HCT116 (cell line): ENCODE measurements around the gene UBXN10. TPM values are rescaled to one million over a fixed set of nuclear protein-coding genes. Genes with fewer than 3 reads are reported as not detected.

Source experiments
- ATAC-seq: fragments of 200-7000 bp; cut with Tn5 transposase; 2 replicates; pipeline ENCODE4 v1.9.1; 2020; ENCODE audit warnings: mild to moderate bottlenecking, moderate library complexity
- BruUV-seq: library from RNA; stranded (reverse); fragments of 400-500 nt; replicated peaks from 2 replicates; lab custom pipeline; 2021; lab: Mats Ljungman, UMichigan
- CTCF ChIA-PET: fragments of 300-600 bp; sonication (Branson Sonifier 250); formaldehyde crosslinking; loops from one replicate; lab custom pipeline; 2021; ENCODE audit warnings: antibody characterized with exemption; lab: Charles Lee
- POLR2A ChIA-PET: fragments of 300-600, 350-600 bp; sonication (Branson Sonifier 250); formaldehyde crosslinking; loops from one replicate; lab custom pipeline; 2021; ENCODE audit warnings: antibody characterized with exemption; lab: Charles Lee
- RAD21 ChIA-PET, 2 experiments: fragments of 300-600 bp; sonication (Branson Sonifier 250); formaldehyde crosslinking; loops; one replicate each; lab custom pipeline; 2023; ENCODE audit warnings: low total read pairs in 2 of 2; ENCODE audit not compliant: uncharacterized antibody in 2 of 2, unreplicated experiment in 2 of 2, low non-redundant PET in 1 of 2; lab: Charles Lee
- DNase-seq: peaks from one replicate; pipeline ENCODE4 v3.0.0-alpha.2; 2010; ENCODE audit warnings: low read depth, low spot score
- H2AFZ ChIP-seq: fragments of 200-600 bp; shearing (Covaris generic), sonication (generic); 2 replicates; pipeline ENCODE4 v1.6.1; 2017; ENCODE audit warnings: low read depth, mixed run types, mixed read lengths, antibody characterized with exemption, low read length; ENCODE audit not compliant: poor library complexity, severe bottlenecking
- H3K27ac ChIP-seq: 2 replicates; pipeline ENCODE4 v1.5.1; 2012; ENCODE audit warnings: low read depth, low read length
- H3K27me3 ChIP-seq: fragments of 200-600 bp; sonication (generic); 2 replicates; pipeline ENCODE4 v1.6.1; 2016; ENCODE audit warnings: mixed run types, low read length, mixed read lengths; ENCODE audit not compliant: insufficient read depth
- H3K36me3 ChIP-seq, 2 experiments: fragments of 200-500 bp in 1 of 2; fragments of 200-600 bp in 1 of 2; sonication (Bioruptor generic) in 1 of 2; sonication (generic) in 1 of 2; 2 replicates each; pipeline versions ENCODE4 v1.5.1 to v1.6.1; 2014 to 2016; ENCODE audit warnings: low read length in 2 of 2, inconsistent platforms in 1 of 2, mixed read lengths in 1 of 2, mixed run types in 1 of 2; ENCODE audit not compliant: insufficient read depth in 2 of 2, control insufficient read depth in 1 of 2
- H3K4me1 ChIP-seq, 2 experiments: fragments of 200-600 bp in 1 of 2; sonication (generic) in 1 of 2; 2 replicates each; pipeline versions ENCODE4 v1.5.1 to v1.6.1; 2012 to 2017; ENCODE audit warnings: low read length in 2 of 2, inconsistent platforms in 1 of 2, mild to moderate bottlenecking in 1 of 2, mixed read lengths in 1 of 2, mixed run types in 1 of 2, moderate library complexity in 1 of 2; ENCODE audit not compliant: insufficient read depth in 2 of 2, control insufficient read depth in 1 of 2
- H3K4me2 ChIP-seq: fragments of 200-600 bp; sonication (generic); 2 replicates; pipeline ENCODE4 v1.6.1; 2017; ENCODE audit warnings: mixed run types, low read length, mixed read lengths
- H3K4me3 ChIP-seq, 2 experiments: fragments of 200-600 bp in 1 of 2; sonication (generic) in 1 of 2; replicated peaks in 1 of 2; 2 replicates each; pipeline ENCODE4 v1.5.1; 2011 to 2016; ENCODE audit warnings: low read length in 2 of 2, control low read depth in 1 of 2, low read depth in 1 of 2, mild to moderate bottlenecking in 1 of 2, mixed read lengths in 1 of 2, mixed run types in 1 of 2
- H3K79me2 ChIP-seq: fragments of 200-600 bp; sonication (generic); 2 replicates; pipeline ENCODE4 v1.6.1; 2017; ENCODE audit warnings: mild to moderate bottlenecking, mixed run types, low read length, moderate library complexity, mixed read lengths; ENCODE audit not compliant: insufficient read depth
- H3K9ac ChIP-seq: fragments of 200-600 bp; sonication (generic); 2 replicates; pipeline ENCODE4 v1.6.1; 2016; ENCODE audit warnings: low read length, mixed read lengths
- H3K9me2 ChIP-seq: fragments of 200-600 bp; sonication (generic), shearing (Covaris generic); 2 replicates; pipeline ENCODE4 v1.6.1; 2017; ENCODE audit warnings: mixed run types, mild to moderate bottlenecking, moderate library complexity; ENCODE audit not compliant: insufficient read depth
- H3K9me3 ChIP-seq, 2 experiments: fragments of 200-500 bp in 1 of 2; fragments of 200-600 bp in 1 of 2; sonication (Bioruptor generic) in 1 of 2; sonication (generic) in 1 of 2; 2 replicates each; pipeline ENCODE4 v1.6.1; 2014 to 2017; ENCODE audit warnings: low read length in 2 of 2, mixed read lengths in 2 of 2, inconsistent platforms in 1 of 2, low read depth in 1 of 2, mild to moderate bottlenecking in 1 of 2, mixed run types in 1 of 2, moderate library complexity in 1 of 2; ENCODE audit not compliant: control insufficient read depth in 1 of 2, insufficient read depth in 1 of 2
- H4K20me1 ChIP-seq: fragments of 200-600 bp; sonication (generic), shearing (Covaris generic); 2 replicates; pipeline ENCODE4 v1.6.1; 2017; ENCODE audit warnings: mixed run types, mild to moderate bottlenecking, moderate library complexity; ENCODE audit not compliant: insufficient read depth
- CBX3 ChIP-seq: IDR thresholded peaks from 2 replicates; pipeline ENCODE4 v1.6.1; 2012; ENCODE audit warnings: low read depth
- EGR1 ChIP-seq: IDR thresholded peaks from 2 replicates; pipeline ENCODE4 v1.6.1; 2012; ENCODE audit warnings: low read depth
- EZH2 ChIP-seq: fragments of 200-600 bp; sonication (generic); IDR thresholded peaks from 2 replicates; pipeline ENCODE4 v1.6.1; 2017; ENCODE audit warnings: antibody characterized with exemption, mixed run types
- FOSL1 ChIP-seq: IDR thresholded peaks from 2 replicates; pipeline ENCODE4 v1.6.1; 2012; ENCODE audit warnings: low read depth
- POLR2AphosphoS5 ChIP-seq: IDR thresholded peaks from 2 replicates; pipeline ENCODE4 v1.6.1; 2011; ENCODE audit warnings: mild to moderate bottlenecking, low read depth, low read length, moderate library complexity
- RAD21 ChIP-seq: IDR thresholded peaks from 2 replicates; pipeline ENCODE4 v1.6.1; 2012; ENCODE audit warnings: low read depth, mild to moderate bottlenecking
- SIN3A ChIP-seq: IDR thresholded peaks from 2 replicates; pipeline ENCODE4 v1.6.1; 2012; ENCODE audit warnings: low read depth
- YY1 ChIP-seq: IDR thresholded peaks from 2 replicates; pipeline ENCODE4 v1.6.1; 2011; ENCODE audit warnings: low read length, low read depth, moderate library complexity, mild to moderate bottlenecking; ENCODE audit not compliant: insufficient replicate concordance; ENCODE audit errors: extremely low read depth
- ZFX ChIP-seq: fragments of 450-650 bp; IDR thresholded peaks from 2 replicates; pipeline ENCODE4 v1.6.1; 2017
- ZNF274 ChIP-seq: fragments of 200-500 bp; sonication (Bioruptor generic); IDR thresholded peaks from 2 replicates; pipeline ENCODE4 v1.6.1; 2014; ENCODE audit warnings: mild to moderate bottlenecking, low read depth, low read length, inconsistent platforms
- intact Hi-C: fragments of 100-400 bp; cut with micrococcal nuclease; formaldehyde crosslinking; loops from 2 replicates; pipeline ENCODE4 v1.10.0; 2022
- total RNA-seq: library from RNA; stranded (reverse); gene quantifications from one replicate; pipeline ENCODE4 v1.2.1, GENCODE V29; 2021; ENCODE audit not compliant: unreplicated experiment
- TF ChIP-seq, protein P1 (sequence below): IDR thresholded peaks from 2 replicates; pipeline ENCODE4 v1.6.1; 2012; ENCODE audit warnings: low read depth
- TF ChIP-seq, protein P2 (sequence below): IDR thresholded peaks from 2 replicates; pipeline ENCODE4 v1.6.1; 2012

UBXN10 gene
- total RNA-seq, 1 experiment from 2014 or later: not detected

- no peak overlapping the region for H3K27ac ChIP-seq
- H3K27me3 ChIP-seq: no peaks in the 10 kb centered on the region
- peaks cover 3 to 4% of the 10 kb centered on the region in 2 experiments; a peak in 3 of 4 replicates for H3K4me1 ChIP-seq
- ChIA-PET CTCF (no interaction called here), RAD21 (no interaction called here), POLR2A (no interaction called here)
- ATAC-seq (no peak), DNase-seq (no peak)
- H2AFZ ChIP-seq: no peak overlapping the region
- intact Hi-C loops: no loop called here
- no peaks in the 10 kb centered on the region for H3K9me3 ChIP-seq
- no TSS peak for BruUV-seq
- H3K4me3 ChIP-seq: no peak overlapping the region
- no peaks in the 10 kb centered on the region for H3K79me2 ChIP-seq
- no peaks in the 10 kb centered on the region for H3K36me3 ChIP-seq
- no peak overlapping the region for H3K9ac ChIP-seq
- no peaks in the 10 kb centered on the region for H4K20me1 ChIP-seq
- H3K4me2 ChIP-seq: no peak overlapping the region
- H3K9me2 ChIP-seq: no peaks in the 10 kb centered on the region
- TF ChIP-seq EGR1 (no peak), ZNF274 (no peak), EZH2 (no peak), RAD21 (no peak), YY1 (no peak), POLR2AphosphoS5 (no peak), FOSL1 (no peak), ZFX (no peak), SIN3A (no peak), CBX3 (no peak)
- TF ChIP-seq, protein P1, sequence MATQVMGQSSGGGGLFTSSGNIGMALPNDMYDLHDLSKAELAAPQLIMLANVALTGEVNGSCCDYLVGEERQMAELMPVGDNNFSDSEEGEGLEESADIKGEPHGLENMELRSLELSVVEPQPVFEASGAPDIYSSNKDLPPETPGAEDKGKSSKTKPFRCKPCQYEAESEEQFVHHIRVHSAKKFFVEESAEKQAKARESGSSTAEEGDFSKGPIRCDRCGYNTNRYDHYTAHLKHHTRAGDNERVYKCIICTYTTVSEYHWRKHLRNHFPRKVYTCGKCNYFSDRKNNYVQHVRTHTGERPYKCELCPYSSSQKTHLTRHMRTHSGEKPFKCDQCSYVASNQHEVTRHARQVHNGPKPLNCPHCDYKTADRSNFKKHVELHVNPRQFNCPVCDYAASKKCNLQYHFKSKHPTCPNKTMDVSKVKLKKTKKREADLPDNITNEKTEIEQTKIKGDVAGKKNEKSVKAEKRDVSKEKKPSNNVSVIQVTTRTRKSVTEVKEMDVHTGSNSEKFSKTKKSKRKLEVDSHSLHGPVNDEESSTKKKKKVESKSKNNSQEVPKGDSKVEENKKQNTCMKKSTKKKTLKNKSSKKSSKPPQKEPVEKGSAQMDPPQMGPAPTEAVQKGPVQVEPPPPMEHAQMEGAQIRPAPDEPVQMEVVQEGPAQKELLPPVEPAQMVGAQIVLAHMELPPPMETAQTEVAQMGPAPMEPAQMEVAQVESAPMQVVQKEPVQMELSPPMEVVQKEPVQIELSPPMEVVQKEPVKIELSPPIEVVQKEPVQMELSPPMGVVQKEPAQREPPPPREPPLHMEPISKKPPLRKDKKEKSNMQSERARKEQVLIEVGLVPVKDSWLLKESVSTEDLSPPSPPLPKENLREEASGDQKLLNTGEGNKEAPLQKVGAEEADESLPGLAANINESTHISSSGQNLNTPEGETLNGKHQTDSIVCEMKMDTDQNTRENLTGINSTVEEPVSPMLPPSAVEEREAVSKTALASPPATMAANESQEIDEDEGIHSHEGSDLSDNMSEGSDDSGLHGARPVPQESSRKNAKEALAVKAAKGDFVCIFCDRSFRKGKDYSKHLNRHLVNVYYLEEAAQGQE: no peak
- TF ChIP-seq, protein P2, sequence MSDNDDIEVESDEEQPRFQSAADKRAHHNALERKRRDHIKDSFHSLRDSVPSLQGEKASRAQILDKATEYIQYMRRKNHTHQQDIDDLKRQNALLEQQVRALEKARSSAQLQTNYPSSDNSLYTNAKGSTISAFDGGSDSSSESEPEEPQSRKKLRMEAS: no peak
Observed at GRCh38 chr1:20142001-20142710, 43.7 kb upstream of the UBXN10 start.
